IMR-90 (cell line): ENCODE results near the gene DNAI2. TPM values are rescaled to one million over a fixed set of nuclear protein-coding genes. Genes with fewer than 3 reads are reported as not detected.

ENCODE experiments used
- ATAC-seq: fragments of 200-7000 bp; cut with Tn5 transposase; 2 replicates; pipeline ENCODE4 v1.9.1; 2020; ENCODE audit warnings: low read depth, mild to moderate bottlenecking, moderate library complexity
- BruUV-seq: library from RNA; stranded (reverse); fragments of 400-500 nt; replicated peaks from 2 replicates; lab custom pipeline; 2021; lab: Mats Ljungman, UMichigan
- CTCF ChIA-PET: fragments of 300-600 bp; formaldehyde crosslinking; extraction: SDS; loops from one replicate; lab custom pipeline; 2021; ENCODE audit warnings: antibody characterized with exemption; lab: Yijun Ruan, JAX
- POLR2A ChIA-PET: fragments of 300-600 bp; sonication (Branson Sonifier 250); formaldehyde crosslinking; loops from one replicate; lab custom pipeline; 2022; ENCODE audit warnings: antibody characterized with exemption; ENCODE audit not compliant: unreplicated experiment; lab: Charles Lee
- DNase-seq: peaks from one replicate; pipeline ENCODE4 v3.0.0; 2013
- H2AFZ ChIP-seq: replicated peaks from 2 replicates; pipeline ENCODE3; 2013; ENCODE audit warnings: low read length, mild to moderate bottlenecking; ENCODE audit not compliant: poor library complexity
- H2AK5ac ChIP-seq: 2 replicates; pipeline ENCODE4 v1.6.1; 2013; ENCODE audit warnings: low read depth, low read length, inconsistent platforms
- H2AK9ac ChIP-seq: replicated peaks from 2 replicates; pipeline ENCODE3; 2013; ENCODE audit warnings: mild to moderate bottlenecking, low read depth, low read length, moderate library complexity; ENCODE audit not compliant: poor library complexity
- H2BK120ac ChIP-seq: 2 replicates; pipeline ENCODE4 v1.6.1; 2013; ENCODE audit warnings: low read depth, low read length, inconsistent platforms
- H2BK15ac ChIP-seq: 3 replicates; pipeline ENCODE4 v1.6.1; 2013; ENCODE audit warnings: low read depth, low read length, inconsistent platforms
- H2BK20ac ChIP-seq: 2 replicates; pipeline ENCODE4 v1.6.1; 2013; ENCODE audit warnings: low read depth, mild to moderate bottlenecking, inconsistent platforms, low read length, moderate library complexity
- H2BK5ac ChIP-seq: 2 replicates; pipeline ENCODE4 v1.6.1; 2013; ENCODE audit warnings: mild to moderate bottlenecking, low read depth, low read length, inconsistent platforms; ENCODE audit not compliant: poor library complexity, severe bottlenecking
- H3K14ac ChIP-seq: replicated peaks from 2 replicates; pipeline ENCODE4 v1.6.1; 2013; ENCODE audit warnings: low read depth, low read length, inconsistent platforms
- H3K18ac ChIP-seq: 2 replicates; pipeline ENCODE4 v1.6.1; 2013; ENCODE audit warnings: low read depth, low read length, control low read depth
- H3K23ac ChIP-seq: 2 replicates; pipeline ENCODE4 v1.6.1; 2013; ENCODE audit warnings: low read depth, low read length, inconsistent platforms
- H3K27ac ChIP-seq: 2 replicates; pipeline ENCODE4 v1.5.1; 2013; ENCODE audit warnings: mild to moderate bottlenecking, control low read depth, low read length; ENCODE audit not compliant: insufficient read depth
- H3K27me3 ChIP-seq: 2 replicates; pipeline ENCODE4 v1.6.1; 2013; ENCODE audit warnings: low read length; ENCODE audit not compliant: control insufficient read depth, insufficient read depth
- H3K36me3 ChIP-seq: 2 replicates; pipeline ENCODE4 v1.6.1; 2013; ENCODE audit warnings: low read length, mixed read lengths; ENCODE audit not compliant: control insufficient read depth, insufficient read depth
- H3K4ac ChIP-seq: 2 replicates; pipeline ENCODE4 v1.6.1; 2013; ENCODE audit warnings: low read depth, low read length, inconsistent platforms
- H3K4me1 ChIP-seq: 2 replicates; pipeline ENCODE4 v1.6.1; 2013; ENCODE audit warnings: low read length, mixed read lengths; ENCODE audit not compliant: control insufficient read depth, insufficient read depth
- H3K4me2 ChIP-seq: 2 replicates; pipeline ENCODE4 v1.6.1; 2013; ENCODE audit warnings: low read depth, mild to moderate bottlenecking, control low read depth, low read length, moderate library complexity
- H3K4me3 ChIP-seq: 2 replicates; pipeline ENCODE4 v1.5.1; 2013; ENCODE audit warnings: low read depth, mild to moderate bottlenecking, control low read depth, low read length, moderate library complexity; ENCODE audit not compliant: insufficient read depth
- H3K56ac ChIP-seq: 2 replicates; pipeline ENCODE4 v1.6.1; 2013; ENCODE audit warnings: low read length, inconsistent platforms; ENCODE audit not compliant: insufficient read depth; ENCODE audit errors: extremely low read depth
- H3K79me1 ChIP-seq, 2 experiments: 2 replicates each; pipeline ENCODE4 v1.6.1; 2013; ENCODE audit warnings: low read length in 2 of 2, inconsistent platforms in 1 of 2, low read depth in 1 of 2
- H3K9ac ChIP-seq: 2 replicates; pipeline ENCODE4 v1.6.1; 2013; ENCODE audit warnings: low read depth, low read length, control low read depth
- H3K9me1 ChIP-seq: 2 replicates; pipeline ENCODE4 v1.6.1; 2013; ENCODE audit warnings: low read length, inconsistent platforms; ENCODE audit not compliant: insufficient read depth
- H3K9me3 ChIP-seq: 2 replicates; pipeline ENCODE4 v1.6.1; 2013; ENCODE audit warnings: low read length; ENCODE audit not compliant: control insufficient read depth, insufficient read depth
- H4K20me1 ChIP-seq: 2 replicates; pipeline ENCODE4 v1.6.1; 2013; ENCODE audit warnings: low read length, inconsistent platforms; ENCODE audit not compliant: insufficient read depth
- H4K5ac ChIP-seq: 2 replicates; pipeline ENCODE4 v1.6.1; 2013; ENCODE audit warnings: mild to moderate bottlenecking, low read depth, low read length, control low read depth
- H4K8ac ChIP-seq, 2 experiments: 2 replicates each; pipeline ENCODE4 v1.6.1; 2013; ENCODE audit warnings: low read depth in 2 of 2, low read length in 2 of 2, control low read depth in 1 of 2, inconsistent platforms in 1 of 2
- H4K91ac ChIP-seq: 2 replicates; pipeline ENCODE4 v1.6.1; 2013; ENCODE audit warnings: low read depth, low read length, inconsistent platforms; ENCODE audit not compliant: insufficient read depth
- BHLHE40 ChIP-seq: fragments of 150-350 bp; IDR thresholded peaks from 2 replicates; pipeline ENCODE4 v1.6.1; 2016; ENCODE audit warnings: mild to moderate bottlenecking, low read depth, low read length
- CHD1 ChIP-seq: IDR thresholded peaks from 2 replicates; pipeline ENCODE4 v1.6.1; 2012; ENCODE audit warnings: low read depth, low read length, improper control_type of control experiment
- SMC3 ChIP-seq: fragments of 150-350 bp; IDR thresholded peaks from 2 replicates; pipeline ENCODE4 v1.6.1; 2016; ENCODE audit warnings: low read depth, mild to moderate bottlenecking, antibody characterized with exemption, low read length, moderate library complexity
- USF2 ChIP-seq: fragments of 150-350 bp; IDR thresholded peaks from 2 replicates; pipeline ENCODE4 v1.6.1; 2017; ENCODE audit warnings: mild to moderate bottlenecking, antibody characterized with exemption, low read length, low read depth
- WGBS, 2 experiments: methylation state at CpG; one replicate each; pipeline versions ENCODE4 v1.1.5 to v1.1.7; 2013; ENCODE audit warnings: missing lambda C conversion rate in 2 of 2; ENCODE audit not compliant: insufficient read length in 1 of 2; ENCODE audit errors: extremely low coverage in 2 of 2; 5-methylcytosine and 5-hydroxymethylcytosine counted together
- dilution Hi-C: fragments of 300-500 bp; cut with HindIII; formaldehyde crosslinking; loops from one replicate; pipeline ENCODE4 v1.14.3; 2018; ENCODE audit warnings: low sequenced_read_pairs; ENCODE audit not compliant: unreplicated experiment
- in situ Hi-C: fragments of 300-500 bp; cut with MboI; formaldehyde crosslinking; loops from 3 replicates; pipeline ENCODE4 v1.14.3; 2019; ENCODE audit warnings: low sequenced_read_pairs, inconsistent platforms, mixed read lengths
- intact Hi-C: fragments of 100-400 bp; cut with micrococcal nuclease; formaldehyde crosslinking; loops from 2 replicates; pipeline ENCODE4 v1.10.0; 2022
- polyA plus RNA-seq, 3 experiments: library from polyadenylated mRNA; depleted of rRNA; stranded (reverse); fragments of >200 nt; gene quantifications; 2 replicates each; pipeline ENCODE4 v1.2.3, GENCODE V29; 2012; ENCODE audit warnings: low replicate concordance in 1 of 3
- total RNA-seq: library from RNA; depleted of rRNA; stranded (reverse); fragments of >200 nt; gene quantifications from 2 replicates; pipeline ENCODE4 v1.2.3, GENCODE V29; 2012

DNAI2 gene
- total and polyA plus RNA-seq, 2 of the 4 experiments (the other 2 are of a cell fraction), result not detected

GRCh38 chr17:74239172-74239571 lies 34.9 kb upstream of the DNAI2 start:
- no peak overlapping the region for H2AK9ac ChIP-seq
- ATAC-seq, result no peak
- no TSS peak for BruUV-seq

More at GRCh38 chr17:74239172-74239571, 34.9 kb upstream of the DNAI2 start:
- Histone ChIP-seq H3K9ac (no peak overlapping the region), H3K4me3 (no peak overlapping the region), H3K79me1 (no peaks in the 10 kb centered on the region), H3K27me3 (no peaks in the 10 kb centered on the region), H4K91ac (no peak overlapping the region), H3K4me1 (no peaks in the 10 kb centered on the region), H4K20me1 (no peaks in the 10 kb centered on the region), H4K5ac (no peak overlapping the region), H3K27ac (no peak overlapping the region), H3K9me3 (no peaks in the 10 kb centered on the region), H3K14ac (no peak overlapping the region), H2BK5ac (no peak overlapping the region), H3K9me1 (no peaks in the 10 kb centered on the region), H2AFZ (no peak overlapping the region), H3K4me2 (no peak overlapping the region), H3K56ac (no peak overlapping the region), H3K23ac (no peak overlapping the region), H2BK15ac (no peak overlapping the region), H4K8ac (no peak overlapping the region), H2AK5ac (no peak overlapping the region), H2BK20ac (no peak overlapping the region), H2BK120ac (no peak overlapping the region), H3K36me3 (no peaks in the 10 kb centered on the region), H3K18ac (no peak overlapping the region), H3K4ac (no peak overlapping the region)
- ChIA-PET CTCF (no interaction called here), POLR2A (no interaction called here)
- no CpG with 5 or more reads among the region's 10 CpGs for WGBS, 2 experiments
- in situ Hi-C loops (no loop called here), dilution Hi-C loops (no loop called here), intact Hi-C loops (loop anchor here (5.0 kb wide), 1 partner anchor 1287 kb away; no protein-coding TSS in a partner anchor)
- no peak for DNase-seq
- TF ChIP-seq SMC3 (no peak), CHD1 (no peak), BHLHE40 (no peak), USF2 (no peak)
